ENCODE results near the gene HPSE2. TPM values are rescaled to one million over a fixed set of nuclear protein-coding genes. Genes with fewer than 3 reads are reported as not detected.
"Not testable (repeated sequence)": the region's sequence is repeated elsewhere in the genome, so short reads cannot be mapped to it uniquely, and the experiment has no call there.

Gene HPSE2
- total and polyA plus RNA-seq, 7 donors = under 0.01 to 11.8 (median 4.8) TPM

GRCh38 chr10:99266383-99266782 is 30.7 kb upstream of the HPSE2 start:
- H3K9me3 ChIP-seq = peaks cover 0 to 4% (median 0%) of the 10 kb centered on the region in 4 donors
- H3K36me3 ChIP-seq = no peaks in the 10 kb centered on the region
- TF ChIP-seq EP300 (IDR thresholded peaks at IDR 0.05) (no peak), CTCF (IDR thresholded peaks at IDR 0.05) (no peak), POLR2AphosphoS5 (IDR thresholded peaks at IDR 0.05) (no peak), POLR2A (IDR thresholded peaks at IDR 0.05) (no peak)
- no peak overlapping the region for H3K4me3 ChIP-seq
- WGBS, 2 donors = 35 to 45% methylated on average over 4 of the region's 4 CpGs
- intact Hi-C loops (cut with DNase I) = no loop called here
- DNase-seq = no peak
- no peaks in the 10 kb centered on the region for H3K27me3 ChIP-seq
- no peaks in the 10 kb centered on the region for H3K4me1 ChIP-seq
- no peak overlapping the region for H3K27ac ChIP-seq

- TF ChIP-seq CTCF (IDR thresholded peaks at IDR 0.05) (no peak), POLR2A (IDR thresholded peaks at IDR 0.05) (no peak), EP300 (IDR thresholded peaks at IDR 0.05) (no peak), POLR2AphosphoS5 (IDR thresholded peaks at IDR 0.05) (no peak)
- 72 to 91% methylated on average over 2 of the region's 2 CpGs for WGBS, 2 donors
- no peak for DNase-seq
- H3K36me3 ChIP-seq = no peaks in the 10 kb centered on the region
- no peaks in the 10 kb centered on the region for H3K27me3 ChIP-seq
- peaks cover 0 to 4% (median 0%) of the 10 kb centered on the region in 4 donors for H3K9me3 ChIP-seq
- intact Hi-C loops (cut with DNase I) = loop anchor here (5.0 to 10.0 kb wide), 2 partner anchors 457 to 1004 kb away; no protein-coding TSS in a partner anchor
- H3K27ac ChIP-seq = no peak overlapping the region
- no peaks in the 10 kb centered on the region for H3K4me1 ChIP-seq
- no peak overlapping the region for H3K4me3 ChIP-seq
Observed at GRCh38 chr10:99248824-99249223, 13.2 kb upstream of the HPSE2 start.

- not testable (repeated sequence) for H3K36me3 ChIP-seq, H3K9me3 ChIP-seq, H3K4me3 ChIP-seq, H3K27me3 ChIP-seq, DNase-seq, H3K27ac ChIP-seq, H3K4me1 ChIP-seq
- intact Hi-C loops (cut with DNase I) = loop anchor here (2.0 to 10.0 kb wide), 3 partner anchors 456 to 1003 kb away; no protein-coding TSS in a partner anchor
Observed at GRCh38 chr10:99247893-99248292, 12.2 kb upstream of the HPSE2 start.

- Histone ChIP-seq H3K27me3 (peaks cover 42 to 71% (median 52%) of the 10 kb centered on the region in 3 donors), H3K36me3 (no peaks in the 10 kb centered on the region), H3K9me3 (no peaks in the 10 kb centered on the region), H3K4me1 (peaks cover 0 to 44% (median 38%) of the 10 kb centered on the region in 4 donors), H3K4me3 (peak overlapping the region in 3 of 4 donors; percentile 16 to 44 (median 38)), H3K27ac (peak overlapping the region in 2 of 4 donors; percentile 33 to 91)
- DNase-seq = no peak
- intact Hi-C loops (cut with DNase I) = no loop called here
- WGBS, 2 donors = 24 to 33% methylated on average over 25 of the region's 25 CpGs
- no peak for TF ChIP-seq POLR2A (IDR thresholded peaks at IDR 0.05)
- no peak for TF ChIP-seq EP300 (IDR thresholded peaks at IDR 0.05)
- TF ChIP-seq CTCF (IDR thresholded peaks at IDR 0.05) = no peak
- TF ChIP-seq POLR2AphosphoS5 (IDR thresholded peaks at IDR 0.05) = no peak
Observed at GRCh38 chr10:99236627-99237309, 1.1 kb upstream of the HPSE2 start.

GRCh38 chr10:99234791-99235657 is 628 bp downstream of the HPSE2 start:
- H3K9me3 ChIP-seq = no peaks in the 10 kb centered on the region
- peak overlapping the region in 3 of 4 donors; percentile 44 to 91 (median 46) for H3K27ac ChIP-seq
- intact Hi-C loops (cut with DNase I) = no loop called here
- WGBS, 2 donors = 5 to 10% methylated on average over 17 of the region's 17 CpGs
- no peak for TF ChIP-seq EP300 (IDR thresholded peaks at IDR 0.05)
- peak in 1 of 4 donors; percentile 5 for TF ChIP-seq POLR2AphosphoS5 (IDR thresholded peaks at IDR 0.05)
- H3K27me3 ChIP-seq = peaks cover 42 to 89% (median 56%) of the 10 kb centered on the region in 3 donors
- H3K36me3 ChIP-seq = no peaks in the 10 kb centered on the region
- no peak for DNase-seq
- H3K4me3 ChIP-seq = peak overlapping the region; percentile 18 to 45 (median 41)
- H3K4me1 ChIP-seq = peaks cover 0 to 44% (median 38%) of the 10 kb centered on the region in 4 donors

All from sigmoid colon (tissue), 7 donors.